ENCODE results near the gene IRGQ.

DNA sequence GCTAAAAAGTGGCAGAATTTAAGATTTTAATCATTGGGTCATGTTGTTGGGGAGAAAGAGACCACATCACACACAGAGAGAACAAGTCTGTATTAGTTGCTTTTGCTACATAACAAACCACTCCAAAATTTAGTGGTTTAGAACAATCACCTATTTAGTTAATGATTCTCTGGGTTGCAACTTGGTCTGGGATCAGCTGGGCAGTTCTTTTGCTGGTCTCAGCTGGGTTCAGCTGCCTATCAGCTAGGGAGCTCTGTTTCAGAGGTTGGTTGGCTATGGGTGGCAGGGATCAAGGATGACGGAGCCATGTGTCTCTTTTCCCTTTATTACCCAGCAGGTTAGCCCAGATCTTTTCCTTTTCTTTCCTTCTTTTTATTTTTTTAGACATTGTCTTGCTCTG is 11.4 kb downstream of the IRGQ start:
- no peak for TF ChIP-seq EZH2 (IDR thresholded peaks at IDR 0.05; ENCODE audit: borderline replicate concordance, low read length)
- TF ChIP-seq, protein P1, sequence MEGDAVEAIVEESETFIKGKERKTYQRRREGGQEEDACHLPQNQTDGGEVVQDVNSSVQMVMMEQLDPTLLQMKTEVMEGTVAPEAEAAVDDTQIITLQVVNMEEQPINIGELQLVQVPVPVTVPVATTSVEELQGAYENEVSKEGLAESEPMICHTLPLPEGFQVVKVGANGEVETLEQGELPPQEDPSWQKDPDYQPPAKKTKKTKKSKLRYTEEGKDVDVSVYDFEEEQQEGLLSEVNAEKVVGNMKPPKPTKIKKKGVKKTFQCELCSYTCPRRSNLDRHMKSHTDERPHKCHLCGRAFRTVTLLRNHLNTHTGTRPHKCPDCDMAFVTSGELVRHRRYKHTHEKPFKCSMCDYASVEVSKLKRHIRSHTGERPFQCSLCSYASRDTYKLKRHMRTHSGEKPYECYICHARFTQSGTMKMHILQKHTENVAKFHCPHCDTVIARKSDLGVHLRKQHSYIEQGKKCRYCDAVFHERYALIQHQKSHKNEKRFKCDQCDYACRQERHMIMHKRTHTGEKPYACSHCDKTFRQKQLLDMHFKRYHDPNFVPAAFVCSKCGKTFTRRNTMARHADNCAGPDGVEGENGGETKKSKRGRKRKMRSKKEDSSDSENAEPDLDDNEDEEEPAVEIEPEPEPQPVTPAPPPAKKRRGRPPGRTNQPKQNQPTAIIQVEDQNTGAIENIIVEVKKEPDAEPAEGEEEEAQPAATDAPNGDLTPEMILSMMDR (IDR thresholded peaks at IDR 0.05; ENCODE audit: low read length), result no peak

Measured in OCI-LY1 (cell line).